ENCODE measurements around the gene CHI3L1. TPM values are rescaled to one million over a fixed set of nuclear protein-coding genes. Genes with fewer than 3 reads are reported as not detected.

CHI3L1 gene
- total and polyA plus RNA-seq, 2 donors from 2014 or later: 49.5 to 96.6 TPM

- no peak overlapping the region for H3K4me3 ChIP-seq (ENCODE audit: low read length in 3 of 3)
- H3K27ac ChIP-seq (ENCODE audit: low read depth in 2 of 2, low read length in 2 of 2): no peak overlapping the region
- H3K4me1 ChIP-seq (ENCODE audit: control insufficient read depth in 2 of 3, insufficient read depth in 2 of 3, low read depth in 1 of 3, low read length in 3 of 3): peaks cover 0 to 5% (median 0%) of the 10 kb centered on the region in 3 donors
- H3K9me3 ChIP-seq (ENCODE audit: control insufficient read depth in 2 of 3, insufficient read depth in 1 of 3, low read length in 3 of 3): no peaks in the 10 kb centered on the region
- H3K36me3 ChIP-seq (ENCODE audit: control insufficient read depth in 2 of 3, insufficient read depth in 3 of 3, low read length in 3 of 3): no peaks in the 10 kb centered on the region
- no peak overlapping the region for H3K9ac ChIP-seq (ENCODE audit: low read length in 3 of 3)
- no peak for TF ChIP-seq CTCF (IDR thresholded peaks at IDR 0.05; ENCODE audit: borderline replicate concordance, extremely low read depth, insufficient read depth)
- DNase-seq (no peak), FAIRE-seq (no peak)
- no peaks in the 10 kb centered on the region for H3K27me3 ChIP-seq (ENCODE audit: control insufficient read depth, insufficient read depth, low read length)
- intact Hi-C loops (cut with DNase I): no loop called here
These were observed 28.1 kb downstream of the CHI3L1 start for GRCh38 chr1:203158423-203158822.

- TF ChIP-seq CTCF (IDR thresholded peaks at IDR 0.05; ENCODE audit: borderline replicate concordance, extremely low read depth, insufficient read depth): no peak
- intact Hi-C loops (cut with DNase I): no loop called here
These were observed 30.2 kb downstream of the CHI3L1 start for GRCh38 chr1:203156280-203156679.

DNA sequence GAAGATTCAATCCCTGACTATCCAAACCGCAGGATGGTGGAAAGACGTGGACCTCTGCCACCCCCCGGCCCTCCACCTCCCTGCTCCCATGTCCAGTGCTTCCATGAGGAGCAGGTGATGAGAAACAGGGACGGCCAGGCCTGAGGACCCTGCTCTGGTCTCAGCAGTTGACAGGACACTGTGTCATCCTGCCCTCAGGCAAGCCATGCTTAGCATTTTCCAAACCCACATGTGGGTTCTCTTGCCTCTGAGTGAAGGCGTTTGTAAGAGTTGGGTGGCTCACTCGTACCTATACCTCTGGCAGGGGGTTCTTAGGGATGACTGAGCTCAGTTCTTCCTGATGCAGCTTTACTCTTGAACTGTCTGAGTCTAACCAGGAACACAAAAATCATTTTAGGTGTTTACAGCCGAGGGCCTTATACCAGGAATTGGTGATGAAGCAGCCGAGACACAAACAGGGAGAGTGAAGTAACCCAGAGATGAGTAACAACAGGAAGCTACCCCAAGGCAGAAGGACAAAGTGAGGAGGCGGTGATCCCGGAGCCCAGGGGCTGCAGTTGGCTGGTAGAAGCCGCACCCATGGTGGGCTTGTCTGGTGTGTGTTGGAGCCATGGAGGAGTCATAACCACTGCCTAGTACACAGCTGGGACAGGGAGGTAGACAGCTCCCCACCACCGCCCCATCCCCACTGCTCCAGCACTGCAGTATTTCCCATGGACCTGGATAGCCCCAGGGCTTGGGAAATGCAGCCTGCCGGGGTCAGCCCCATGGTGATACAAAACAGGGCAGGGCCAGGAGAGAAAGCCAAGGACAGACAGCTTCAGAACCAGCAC is 32.3 kb downstream of the CHI3L1 start:
- intact Hi-C loops (cut with DNase I): no loop called here
- peak overlapping the region in 1 of 3 donors; percentile 10 for H3K9ac ChIP-seq (ENCODE audit: low read length in 3 of 3)
- peak in 1 of 5 donors; percentile 74 for DNase-seq
- no peak overlapping the region for H3K4me3 ChIP-seq (ENCODE audit: low read length in 3 of 3)
- no peaks in the 10 kb centered on the region for H3K36me3 ChIP-seq (ENCODE audit: control insufficient read depth in 2 of 3, insufficient read depth in 3 of 3, low read length in 3 of 3)
- peaks cover 2 to 17% (median 14%) of the 10 kb centered on the region in 3 donors for H3K4me1 ChIP-seq (ENCODE audit: control insufficient read depth in 2 of 3, insufficient read depth in 2 of 3, low read depth in 1 of 3, low read length in 3 of 3)
- no peaks in the 10 kb centered on the region for H3K27me3 ChIP-seq (ENCODE audit: control insufficient read depth, insufficient read depth, low read length)
- TF ChIP-seq CTCF (IDR thresholded peaks at IDR 0.05; ENCODE audit: borderline replicate concordance, extremely low read depth, insufficient read depth): no peak
- peak overlapping the region in 1 of 2 donors; percentile 28 for H3K27ac ChIP-seq (ENCODE audit: low read depth in 2 of 2, low read length in 2 of 2)
- no peaks in the 10 kb centered on the region for H3K9me3 ChIP-seq (ENCODE audit: control insufficient read depth in 2 of 3, insufficient read depth in 1 of 3, low read length in 3 of 3)
- no peak for FAIRE-seq

More at GRCh38 chr1:203156280-203156679, 30.2 kb downstream of the CHI3L1 start:
- Histone ChIP-seq H3K9ac (ENCODE audit: low read length in 3 of 3) (no peak overlapping the region), H3K9me3 (ENCODE audit: control insufficient read depth in 2 of 3, insufficient read depth in 1 of 3, low read length in 3 of 3) (no peaks in the 10 kb centered on the region), H3K36me3 (ENCODE audit: control insufficient read depth in 2 of 3, insufficient read depth in 3 of 3, low read length in 3 of 3) (no peaks in the 10 kb centered on the region), H3K4me3 (ENCODE audit: low read length in 3 of 3) (no peak overlapping the region), H3K27ac (ENCODE audit: low read depth in 2 of 2, low read length in 2 of 2) (no peak overlapping the region), H3K27me3 (ENCODE audit: control insufficient read depth, insufficient read depth, low read length) (no peaks in the 10 kb centered on the region), H3K4me1 (ENCODE audit: control insufficient read depth in 2 of 3, insufficient read depth in 2 of 3, low read depth in 1 of 3, low read length in 3 of 3) (peaks cover 2 to 16% (median 14%) of the 10 kb centered on the region in 3 donors)
- DNase-seq: no peak
- FAIRE-seq: no peak
